ENCODE data around the gene MOG.

The MOG gene

DNA sequence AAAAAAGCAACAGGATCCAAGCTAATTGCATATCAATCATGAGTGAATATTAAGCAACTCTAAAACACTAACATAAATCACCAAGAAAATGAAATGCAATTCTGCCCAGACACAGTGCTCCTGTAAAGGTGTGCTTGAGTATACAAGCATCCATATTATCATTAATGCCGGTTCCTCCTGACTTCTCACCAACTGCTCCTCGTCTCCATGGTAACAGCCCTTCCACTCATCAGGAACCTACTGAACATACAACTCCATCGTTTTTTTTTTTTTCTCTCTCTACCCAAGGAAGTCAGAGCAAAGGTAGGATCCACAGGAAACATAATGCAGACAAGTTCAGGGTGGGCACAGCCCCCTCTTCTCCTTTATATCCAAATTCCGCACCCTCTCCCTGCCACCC is 36.3 kb upstream of the MOG start:
- ChIA-PET POLR2A (no interaction called here), CTCF (interaction anchor here (0.9 to 1.4 kb wide), 2 partner anchors 8 to 17 kb away, joined by 3 to 5 read pairs; no protein-coding TSS in a partner anchor)
- no peak for TF ChIP-seq CTCF (IDR thresholded peaks at IDR 0.05; ENCODE audit: control extremely low read depth, extremely low read depth, low read depth, missing control alignments)
- DNase-seq (ENCODE audit: extremely low spot score): no peak

DNA sequence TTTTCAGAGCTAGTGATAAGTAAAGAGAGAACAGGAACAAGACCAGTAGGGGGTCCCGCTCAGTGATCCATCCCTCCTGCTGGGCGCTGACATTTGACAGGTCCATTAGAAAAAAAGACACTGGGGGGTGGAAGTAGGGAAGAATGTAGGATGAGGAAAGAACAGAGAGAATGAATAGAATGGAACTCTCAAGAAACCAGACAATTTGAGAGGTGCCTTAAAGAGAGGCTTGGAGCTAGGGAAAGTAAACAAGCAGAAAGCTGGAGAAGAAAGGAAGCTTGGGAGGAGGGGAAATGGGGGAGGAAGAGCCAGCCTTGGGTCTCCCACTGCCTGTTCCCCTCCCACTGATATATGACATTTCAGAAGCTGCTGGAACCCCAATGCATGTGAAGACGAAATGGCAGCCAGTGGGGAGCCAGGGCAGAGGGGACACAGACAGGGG is 32.4 kb upstream of the MOG start:
- ChIA-PET CTCF (interaction anchor here (2.6 to 6.6 kb wide), 2 partner anchors 25 to 29 kb away, joined by 14 to 35 read pairs; no protein-coding TSS in a partner anchor), POLR2A (no interaction called here)
- no peak for TF ChIP-seq CTCF (IDR thresholded peaks at IDR 0.05; ENCODE audit: control extremely low read depth, extremely low read depth, low read depth, missing control alignments)
- no peak for DNase-seq (ENCODE audit: extremely low spot score)

DNA sequence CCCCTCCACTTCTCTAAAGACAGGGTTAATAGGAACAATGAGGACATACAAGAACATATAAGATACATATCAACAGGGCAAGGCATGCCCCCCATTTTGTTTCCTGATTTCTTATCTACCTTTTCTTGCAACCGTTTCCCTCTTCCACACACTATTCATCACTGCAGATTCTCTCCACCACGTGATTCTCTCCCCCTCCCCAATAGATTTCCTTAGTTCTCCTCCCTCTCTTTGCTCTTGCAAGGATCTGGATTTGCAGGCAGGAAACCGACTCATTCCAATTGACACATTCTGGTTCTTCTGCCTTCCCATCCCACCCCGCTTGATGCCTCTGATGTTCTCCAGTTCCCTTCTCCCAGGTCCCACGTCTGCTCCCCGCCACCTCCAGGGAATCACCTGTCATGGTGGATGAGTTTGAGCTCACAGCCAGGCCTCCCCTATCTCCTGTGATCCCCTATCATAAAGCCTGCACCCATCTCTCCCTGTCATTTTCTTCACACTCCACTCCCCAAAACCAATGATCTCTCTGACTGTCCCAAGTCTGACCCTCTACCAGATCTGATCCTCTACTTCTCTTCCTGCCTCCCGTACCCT is 31.5 kb upstream of the MOG start:
- CTCF ChIA-PET: interaction anchor here (0.7 to 6.6 kb wide), 4 partner anchors 24 to 71 kb away, joined by 3 to 35 read pairs (median 8); no protein-coding TSS in a partner anchor
- POLR2A ChIA-PET: no interaction called here
- no peak for TF ChIP-seq CTCF (IDR thresholded peaks at IDR 0.05; ENCODE audit: control extremely low read depth, extremely low read depth, low read depth, missing control alignments)
- no peak for DNase-seq (ENCODE audit: extremely low spot score)

DNA sequence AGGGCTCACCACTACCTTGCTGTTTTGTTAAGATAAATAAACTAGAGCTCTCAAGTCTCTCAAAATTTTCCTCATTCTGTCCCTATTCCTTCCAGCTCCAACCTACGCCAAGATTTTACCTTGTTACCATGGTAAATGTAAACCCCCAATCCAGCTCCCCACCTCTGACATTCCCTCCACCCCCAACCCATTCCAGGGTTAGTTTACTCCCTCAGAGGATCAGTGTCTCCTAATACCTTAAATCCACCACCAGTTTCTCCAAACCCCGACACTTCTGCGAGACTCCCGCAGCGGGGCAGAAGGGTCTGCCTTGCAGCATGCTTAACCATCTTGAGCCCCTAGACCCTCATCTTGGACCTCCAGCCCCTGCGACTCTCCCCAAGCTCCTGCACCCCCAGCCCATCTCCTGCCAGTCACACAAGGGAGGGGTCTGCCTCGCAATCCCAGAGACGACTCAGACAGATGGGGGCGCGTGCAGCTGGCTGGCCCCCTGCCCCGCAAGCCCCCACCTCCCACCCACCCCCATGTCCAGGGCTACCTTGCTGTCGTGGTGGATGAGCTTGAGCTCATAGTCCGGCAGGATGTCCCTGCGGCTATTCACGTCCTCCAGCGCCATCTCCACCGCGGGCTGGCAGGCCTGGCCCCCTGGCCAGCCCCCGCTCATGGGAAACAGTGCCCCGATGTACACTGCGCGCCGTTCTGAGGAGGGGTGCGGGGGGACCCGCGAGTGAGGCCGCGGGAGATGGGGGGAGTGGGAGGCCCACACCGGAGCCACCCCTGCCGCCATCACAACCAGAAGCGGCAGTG is 29.7 kb upstream of the MOG start:
- ChIA-PET CTCF (interaction anchor here (1.4 to 6.6 kb wide), 4 partner anchors 15 to 69 kb away, joined by 3 to 35 read pairs (median 4); no protein-coding TSS in a partner anchor), POLR2A (no interaction called here)
- DNase-seq (ENCODE audit: extremely low spot score): no peak
- no peak for TF ChIP-seq CTCF (IDR thresholded peaks at IDR 0.05; ENCODE audit: control extremely low read depth, extremely low read depth, low read depth, missing control alignments)

DNA sequence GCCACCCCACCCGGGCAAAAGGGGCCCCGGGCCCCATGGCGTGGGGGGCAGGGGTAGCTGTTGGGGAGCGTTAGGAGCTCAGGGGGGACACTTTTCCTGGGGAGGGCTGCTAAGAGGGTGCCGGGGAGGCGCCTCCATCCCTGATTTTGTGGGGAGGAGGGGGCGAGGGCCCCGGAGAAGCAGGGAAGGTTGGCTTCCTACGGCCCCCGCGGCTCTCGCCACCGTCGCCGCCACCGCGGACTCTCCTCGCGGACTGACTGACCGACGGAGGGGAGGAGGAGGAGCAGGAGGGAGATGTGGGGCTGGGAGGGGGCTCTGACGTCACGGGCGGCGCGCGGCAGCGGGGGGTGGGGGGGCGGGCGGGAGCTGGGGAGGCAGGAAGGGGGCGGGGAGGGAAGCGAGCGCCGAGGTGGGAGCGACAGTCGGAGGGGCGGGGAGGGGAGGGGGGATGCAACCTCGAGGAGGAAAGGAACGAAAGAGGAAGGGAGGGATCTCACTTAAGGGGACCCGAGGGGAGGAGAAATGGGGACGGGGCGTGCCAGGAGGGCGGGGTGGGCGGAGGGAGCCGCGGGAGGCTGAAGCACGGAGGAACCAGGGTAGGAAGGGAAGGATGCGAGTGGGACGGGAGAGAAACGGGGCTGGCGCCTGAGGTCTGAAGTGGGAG is 29.0 kb upstream of the MOG start:
- peak; percentile 64 for DNase-seq (ENCODE audit: extremely low spot score)
- POLR2A ChIA-PET: no interaction called here
- TF ChIP-seq CTCF (IDR thresholded peaks at IDR 0.05; ENCODE audit: control extremely low read depth, extremely low read depth, low read depth, missing control alignments): no peak
- CTCF ChIA-PET: interaction anchor here (0.7 to 6.6 kb wide), 8 partner anchors 8 to 68 kb away, joined by 3 to 35 read pairs (median 4); no protein-coding TSS in a partner anchor

Data from GM10248 (cell line).